ENCODE results near the gene ZNF710. TPM values are rescaled to one million over a fixed set of nuclear protein-coding genes. Genes with fewer than 3 reads are reported as not detected.

The ZNF710 gene
- total RNA-seq, 1 experiment from 2014 or later: 40.7 TPM

- H3K23me2 ChIP-seq (ENCODE audit: insufficient read length, low read depth, low read length, poor library complexity, severe bottlenecking): no peaks in the 10 kb centered on the region
- no peaks in the 10 kb centered on the region for H4K20me1 ChIP-seq (ENCODE audit: control insufficient read depth, insufficient read depth, insufficient read length)
- no peak overlapping the region for H2BK12ac ChIP-seq (ENCODE audit: insufficient read length, low read depth, low read length)
- no peaks in the 10 kb centered on the region for H3K9me3 ChIP-seq (ENCODE audit: control insufficient read depth, low read depth, low read length)
- H3K4me1 Mint-ChIP-seq: peaks cover 18 to 19% of the 10 kb centered on the region in 2 experiments
- H2AK5ac ChIP-seq (ENCODE audit: insufficient read length, low read length): no peak overlapping the region
- H2BK120ac ChIP-seq (ENCODE audit: low read depth, low read length, poor library complexity, severe bottlenecking): no peak overlapping the region
- H3K18ac ChIP-seq (ENCODE audit: insufficient read length, low read depth, low read length): no peak overlapping the region
- H4K91ac ChIP-seq (ENCODE audit: insufficient read length, low read depth, low read length): no peak overlapping the region
- no peak for DNase-seq
- no peak overlapping the region for H2AFZ ChIP-seq (ENCODE audit: low read length)
- H3K27me3 Mint-ChIP-seq (ENCODE audit: low read depth): peaks cover 5% of the 10 kb centered on the region
- no peaks in the 10 kb centered on the region for H3K9me3 Mint-ChIP-seq
- no peak overlapping the region for H3K4me3 Mint-ChIP-seq
- H3K9ac ChIP-seq (ENCODE audit: extremely low read depth, insufficient read length, low read length): no peak overlapping the region
- no peak overlapping the region for H3K27ac Mint-ChIP-seq
- H3K4ac ChIP-seq (ENCODE audit: low read depth, low read length): no peak overlapping the region
- no peak overlapping the region for H3T11ph ChIP-seq (ENCODE audit: low read length)
- no peak for TF ChIP-seq CTCF (conservative IDR thresholded peaks at IDR 0.05)
- no peak overlapping the region for H3K56ac ChIP-seq (ENCODE audit: insufficient read length, low read depth, low read length)
- H2BK5ac ChIP-seq (ENCODE audit: insufficient read length, low read length): no peak overlapping the region
- no peak overlapping the region for H3K23ac ChIP-seq (ENCODE audit: insufficient read length, low read depth, low read length)
- H3K27me3 ChIP-seq (ENCODE audit: insufficient read depth, low read length): no peaks in the 10 kb centered on the region
- no peak overlapping the region for H3K27ac ChIP-seq (ENCODE audit: insufficient read length, low read depth, low read length)
- H2BK20ac ChIP-seq (ENCODE audit: low read depth, low read length, poor library complexity, severe bottlenecking): no peak overlapping the region
- H3K79me1 ChIP-seq (ENCODE audit: insufficient read depth, low read depth, low read length, poor library complexity, severe bottlenecking): no peaks in the 10 kb centered on the region
- H3K4me1 ChIP-seq (ENCODE audit: insufficient read depth, low read length): peaks cover 6% of the 10 kb centered on the region; the same call in 1 of the 2 replicates
- no peak overlapping the region for H4K5ac ChIP-seq (ENCODE audit: insufficient read length, low read depth, low read length)
- no peak overlapping the region for H4K8ac ChIP-seq (replicated peaks; ENCODE audit: insufficient read length, low read depth, low read length)
- no peaks in the 10 kb centered on the region for H3K36me3 Mint-ChIP-seq (ENCODE audit: insufficient read depth in 1 of 3, low read depth in 3 of 3)
- no peak overlapping the region for H3K4me2 ChIP-seq (ENCODE audit: insufficient read depth, insufficient read length, low read length)
- H3K79me2 ChIP-seq (ENCODE audit: insufficient read depth, low read length): no peaks in the 10 kb centered on the region
- H3K14ac ChIP-seq (ENCODE audit: insufficient read depth, low read length): no peak overlapping the region
- H2BK15ac ChIP-seq (ENCODE audit: low read depth, low read length): no peak overlapping the region
These were observed 123.4 kb downstream of the ZNF710 start for GRCh38 chr15:90124507-90124906.
